GM23338 (cell line): ENCODE results near the gene SOHLH2. TPM values are rescaled to one million over a fixed set of nuclear protein-coding genes. Genes with fewer than 3 reads are reported as not detected.

Experiments used
- ATAC-seq: fragments of 200-7000 bp; cut with Tn5 transposase; 3 replicates; pipeline ENCODE4 v1.9.1; 2020
- DNase-seq: peaks from one replicate; pipeline ENCODE4 v3.0.0-alpha.2; 2015; ENCODE audit warnings: low spot score
- H2AFZ ChIP-seq: fragments of 200-600 bp; sonication (generic); 2 replicates; pipeline ENCODE4 v1.8.0; 2016; ENCODE audit warnings: antibody characterized with exemption, mild to moderate bottlenecking, moderate library complexity
- H3F3A ChIP-seq: fragments of 200-600 bp; sonication (generic); replicated peaks from 2 replicates; pipeline ENCODE4 v1.8.0; 2017; ENCODE audit warnings: antibody characterized with exemption, mixed run types, low read depth
- H3K27ac ChIP-seq: fragments of 200-600 bp; sonication (generic); 2 replicates; pipeline ENCODE4 v1.6.1; 2016; ENCODE audit warnings: low read depth
- H3K27me3 ChIP-seq: fragments of 200-600 bp; sonication (generic); 2 replicates; pipeline ENCODE4 v1.8.0; 2016; ENCODE audit warnings: mild to moderate bottlenecking, mixed run types, moderate library complexity; ENCODE audit not compliant: insufficient read depth
- H3K36me3 ChIP-seq: fragments of 200-600 bp; sonication (generic); 2 replicates; pipeline ENCODE4 v1.8.0; 2016; ENCODE audit warnings: mild to moderate bottlenecking; ENCODE audit not compliant: insufficient read depth
- H3K4me1 ChIP-seq: fragments of 200-600 bp; sonication (generic); 2 replicates; pipeline ENCODE4 v1.8.0; 2016; ENCODE audit warnings: mild to moderate bottlenecking, moderate library complexity; ENCODE audit not compliant: insufficient read depth
- H3K4me2 ChIP-seq: fragments of 200-600 bp; sonication (generic); 2 replicates; pipeline ENCODE4 v1.7.1; 2017; ENCODE audit warnings: mixed run types
- H3K4me3 ChIP-seq: fragments of 200-600 bp; sonication (generic); 2 replicates; pipeline ENCODE4 v1.6.1; 2016; ENCODE audit warnings: mixed run types
- H3K79me2 ChIP-seq: fragments of 200-600 bp; sonication (generic); replicated peaks from 2 replicates; pipeline ENCODE4 v1.8.0; 2017; ENCODE audit warnings: mild to moderate bottlenecking; ENCODE audit not compliant: insufficient read depth
- H3K9me2 ChIP-seq: fragments of 200-600 bp; sonication (generic); 2 replicates; pipeline ENCODE4 v1.8.0; 2017; ENCODE audit not compliant: insufficient read depth
- H4K20me1 ChIP-seq: fragments of 200-600 bp; sonication (generic); replicated peaks from 2 replicates; pipeline ENCODE4 v1.8.0; 2017; ENCODE audit warnings: mild to moderate bottlenecking; ENCODE audit not compliant: insufficient read depth
- H3K27ac Mint-ChIP-seq: 2 replicates; pipeline ENCODE4 v1.8.0; 2020; ENCODE audit warnings: inconsistent platforms, mild to moderate bottlenecking, moderate library complexity, mixed read lengths
- H3K27me3 Mint-ChIP-seq: 3 replicates; pipeline ENCODE4 v1.8.0; 2022; ENCODE audit warnings: low read depth, mild to moderate bottlenecking, moderate library complexity, mixed read lengths, inconsistent platforms; ENCODE audit not compliant: insufficient read depth, poor library complexity
- H3K36me3 Mint-ChIP-seq: 3 replicates; pipeline ENCODE4 v1.8.0; 2021; ENCODE audit warnings: low read depth, mild to moderate bottlenecking, inconsistent platforms, moderate library complexity, mixed read lengths
- H3K4me1 Mint-ChIP-seq: 3 replicates; pipeline ENCODE4 v1.8.0; 2020; ENCODE audit warnings: mild to moderate bottlenecking, inconsistent platforms, mixed read lengths
- H3K4me3 Mint-ChIP-seq: 3 replicates; pipeline ENCODE4 v1.8.0; 2021; ENCODE audit warnings: moderate library complexity, mild to moderate bottlenecking, inconsistent platforms, mixed read lengths
- H3K9me3 Mint-ChIP-seq: 3 replicates; pipeline ENCODE4 v1.8.0; 2020; ENCODE audit warnings: moderate library complexity, mild to moderate bottlenecking, inconsistent platforms, mixed read lengths
- CREB1 ChIP-seq: fragments of 250-450 bp; sonication (Bioruptor Pico); IDR thresholded peaks from 2 replicates; pipeline ENCODE4 v1.5.0; 2020; ENCODE audit warnings: low read depth, mild to moderate bottlenecking, moderate library complexity
- CTCF ChIP-seq, 2 experiments: fragments of 200-600 bp in 1 of 2; sonication (generic) in 1 of 2; conservative IDR thresholded peaks; 2 replicates each; pipeline versions ENCODE4 v1.5.1 to v1.6.1; 2016 to 2017; ENCODE audit warnings: antibody characterized with exemption in 2 of 2, low read depth in 2 of 2, mild to moderate bottlenecking in 2 of 2, moderate library complexity in 1 of 2
- ETS1 ChIP-seq: IDR thresholded peaks from 2 replicates; pipeline ENCODE4 v1.6.1; 2016; ENCODE audit warnings: antibody characterized with exemption
- EZH2phosphoT487 ChIP-seq: fragments of 200-600 bp; sonication (generic); IDR thresholded peaks from one replicate; pipeline ENCODE4 v1.8.1; 2018; ENCODE audit warnings: antibody characterized with exemption; ENCODE audit not compliant: unreplicated experiment
- JUNB ChIP-seq: IDR thresholded peaks from one replicate; pipeline ENCODE4 v1.6.1; 2016; ENCODE audit warnings: antibody characterized with exemption; ENCODE audit not compliant: unreplicated experiment
- REST ChIP-seq: IDR thresholded peaks from one replicate; pipeline ENCODE4 v1.6.1; 2018; ENCODE audit warnings: antibody characterized with exemption; ENCODE audit not compliant: unreplicated experiment
- ZNF114 ChIP-seq: fragments of 250-450 bp; sonication (Bioruptor Pico); IDR thresholded peaks from 2 replicates; pipeline ENCODE4 v1.5.0; 2020; ENCODE audit warnings: mild to moderate bottlenecking, moderate library complexity
- ZNF331 ChIP-seq: fragments of 250-450 bp; sonication (Bioruptor Pico); IDR thresholded peaks from 2 replicates; pipeline ENCODE4 v1.5.0; 2020; ENCODE audit warnings: low read depth, mild to moderate bottlenecking, moderate library complexity
- ZNF462 ChIP-seq: fragments of 250-450 bp; sonication (Bioruptor Pico); IDR thresholded peaks from 2 replicates; pipeline ENCODE4 v1.5.0; 2020; ENCODE audit warnings: mild to moderate bottlenecking, moderate library complexity
- long read RNA-seq: library from polyadenylated mRNA; unstranded; transcript quantifications from one replicate; pipeline ENCODE4 v2.0.0, GENCODE V29; 2020; ENCODE audit not compliant: unreplicated experiment
- polyA plus RNA-seq: library from polyadenylated mRNA; unstranded; fragments of >200 nt; fragmentation: Nextera tagmentation; extraction: Ambion mirVana; gene quantifications from 2 replicates; pipeline ENCODE4 v1.2.1, GENCODE V29; 2016
- total RNA-seq: library from RNA; depleted of rRNA; stranded (reverse); fragments of >200 nt; shearing (Covaris generic); gene quantifications from 2 replicates; pipeline ENCODE4 v1.2.3, GENCODE V29; 2014; rRNA removed

The SOHLH2 gene
- total RNA-seq (2.8 and 3.5 TPM in 2 replicates), polyA plus RNA-seq (1.1 and 1.8 TPM in 2 replicates)
- long read RNA-seq = 0 reads

GRCh38 chr13:36214163-36214921 lies at the start of gene SOHLH2:
Gene SOHLH2, minus strand, starts transcription at chr13:36214556. Its CDS starts 30 bp downstream, at chr13:36214526.
- peaks cover 10% of the 10 kb centered on the region; the same call in 2 of the 3 replicates for H3K9me3 Mint-ChIP-seq
- Histone ChIP-seq H4K20me1 (no peaks in the 10 kb centered on the region), H3K27ac (no peak within 1 kb of the TSS), H3K4me3 (no peak within 1 kb of the TSS), H3K9me2 (no peaks in the 10 kb centered on the region), H3K4me1 (peaks cover 13% of the 10 kb centered on the region; the same call in 1 of the 2 replicates), H3K4me2 (no peak within 1 kb of the TSS), H3K27me3 (no peaks in the 10 kb centered on the region), H3K79me2 (no peaks in the 10 kb centered on the region), H3F3A (no peaks in the 10 kb centered on the region; the same call in 1 of the 2 replicates), H2AFZ (no peak within 1 kb of the TSS), H3K36me3 (peaks cover 3% of the 10 kb centered on the region; the same call in 1 of the 2 replicates)
- H3K36me3 Mint-ChIP-seq = peaks cover 10% of the 10 kb centered on the region; the same call in 2 of the 3 replicates
- no peak within 1 kb of the TSS for H3K27ac Mint-ChIP-seq
- ATAC-seq (no peak), DNase-seq (no peak)
- no peaks in the 10 kb centered on the region for H3K27me3 Mint-ChIP-seq
- no peak within 1 kb of the TSS for H3K4me3 Mint-ChIP-seq
- peaks cover 16% of the 10 kb centered on the region for H3K4me1 Mint-ChIP-seq
- TF ChIP-seq ZNF114 (CRISPR knock-in tag) (no peak), ETS1 (no peak), ZNF331 (CRISPR knock-in tag) (no peak), JUNB (no peak), ZNF462 (CRISPR knock-in tag) (no peak), CREB1 (no peak), REST (no peak), EZH2phosphoT487 (no peak), CTCF (conservative IDR thresholded peaks at IDR 0.05; ENCODE audit: low read depth in 2 of 2) (no peak; a peak in 1 of 4 replicates)
